ENCODE results near the gene SLC36A3. TPM values are rescaled to one million over a fixed set of nuclear protein-coding genes. Genes with fewer than 3 reads are reported as not detected.
A peak's percentile ranks its signal among the peaks of the same experiment; 100 is the strongest.
"Not testable (repeated sequence)": the region's sequence is repeated elsewhere in the genome, so short reads cannot be mapped to it uniquely, and the experiment has no call there.

The SLC36A3 gene
- total and polyA plus RNA-seq, 2 experiments from 2014 or later: not detected

DNA sequence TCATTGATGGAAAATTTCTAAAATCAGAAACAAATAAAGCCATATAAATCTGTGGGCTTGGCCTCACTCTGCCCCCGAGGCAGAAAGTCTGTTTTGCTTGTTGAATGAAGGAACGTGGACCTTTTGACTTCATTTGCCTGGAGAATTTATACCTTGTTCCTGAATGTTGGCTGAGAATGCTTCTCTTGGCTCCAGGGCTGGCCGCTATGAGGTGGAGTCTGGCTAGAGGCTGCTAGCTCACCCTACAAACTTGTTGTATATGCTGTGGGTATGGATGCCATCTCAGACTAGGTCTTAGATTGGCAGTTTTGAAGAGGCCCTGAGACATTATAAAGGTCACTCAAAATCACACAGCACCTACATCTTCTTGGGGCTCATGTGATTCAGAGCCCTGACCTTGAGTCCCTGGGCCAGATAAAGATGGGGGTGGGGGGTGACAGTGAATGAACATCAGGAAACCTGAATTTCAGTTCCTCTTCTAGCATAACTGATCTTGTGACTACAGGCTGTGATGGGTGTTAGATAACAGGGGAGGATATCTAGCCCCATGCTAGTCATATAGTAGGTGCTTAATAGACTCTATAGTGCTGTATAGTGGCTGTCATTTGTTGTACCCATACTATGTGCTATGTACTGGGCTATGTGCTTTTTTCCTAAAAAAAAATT lies 47.8 kb downstream of the SLC36A3 start:
- Histone ChIP-seq H3K27ac (no peak overlapping the region), H3K4me1 (ENCODE audit: low read depth) (peaks cover 10% of the 10 kb centered on the region), H3K36me3 (peaks cover 6% of the 10 kb centered on the region), H3K27me3 (no peaks in the 10 kb centered on the region), H3K4me3 (no peak overlapping the region), H3K9me3 (ENCODE audit: low read depth) (no peaks in the 10 kb centered on the region)
- TF ChIP-seq, protein P1, sequence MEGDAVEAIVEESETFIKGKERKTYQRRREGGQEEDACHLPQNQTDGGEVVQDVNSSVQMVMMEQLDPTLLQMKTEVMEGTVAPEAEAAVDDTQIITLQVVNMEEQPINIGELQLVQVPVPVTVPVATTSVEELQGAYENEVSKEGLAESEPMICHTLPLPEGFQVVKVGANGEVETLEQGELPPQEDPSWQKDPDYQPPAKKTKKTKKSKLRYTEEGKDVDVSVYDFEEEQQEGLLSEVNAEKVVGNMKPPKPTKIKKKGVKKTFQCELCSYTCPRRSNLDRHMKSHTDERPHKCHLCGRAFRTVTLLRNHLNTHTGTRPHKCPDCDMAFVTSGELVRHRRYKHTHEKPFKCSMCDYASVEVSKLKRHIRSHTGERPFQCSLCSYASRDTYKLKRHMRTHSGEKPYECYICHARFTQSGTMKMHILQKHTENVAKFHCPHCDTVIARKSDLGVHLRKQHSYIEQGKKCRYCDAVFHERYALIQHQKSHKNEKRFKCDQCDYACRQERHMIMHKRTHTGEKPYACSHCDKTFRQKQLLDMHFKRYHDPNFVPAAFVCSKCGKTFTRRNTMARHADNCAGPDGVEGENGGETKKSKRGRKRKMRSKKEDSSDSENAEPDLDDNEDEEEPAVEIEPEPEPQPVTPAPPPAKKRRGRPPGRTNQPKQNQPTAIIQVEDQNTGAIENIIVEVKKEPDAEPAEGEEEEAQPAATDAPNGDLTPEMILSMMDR (IDR thresholded peaks at IDR 0.05; ENCODE audit: low read depth, low read length): no peak
- no peak for DNase-seq (ENCODE audit: low read depth in 1 of 2, low spot score in 1 of 2)

DNA sequence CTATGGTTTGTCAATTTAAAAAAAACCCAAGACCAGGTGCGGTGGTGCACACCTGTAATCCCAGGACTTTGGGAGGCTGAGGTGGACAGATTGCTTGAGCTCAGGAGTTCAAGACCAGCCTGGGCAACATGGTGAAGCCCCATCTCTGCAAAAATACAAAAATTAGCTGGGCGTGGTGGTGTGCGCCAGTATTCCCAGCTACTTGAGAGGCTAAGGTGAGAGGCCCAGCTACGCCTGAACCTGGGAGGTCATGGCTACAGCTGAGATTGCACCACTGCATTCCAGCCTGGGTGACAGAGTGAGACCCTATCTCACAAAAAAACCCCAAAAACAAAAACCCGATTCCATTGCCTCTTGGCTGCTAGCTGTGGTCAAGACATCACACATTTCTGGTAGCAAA lies 48.6 kb downstream of the SLC36A3 start:
- not testable (repeated sequence) for DNase-seq (ENCODE audit: low read depth in 1 of 2, low spot score in 1 of 2); H3K4me3 ChIP-seq; H3K4me1 ChIP-seq (ENCODE audit: low read depth); H3K27me3 ChIP-seq; H3K36me3 ChIP-seq; H3K27ac ChIP-seq; H3K9me3 ChIP-seq (ENCODE audit: low read depth)

DNA sequence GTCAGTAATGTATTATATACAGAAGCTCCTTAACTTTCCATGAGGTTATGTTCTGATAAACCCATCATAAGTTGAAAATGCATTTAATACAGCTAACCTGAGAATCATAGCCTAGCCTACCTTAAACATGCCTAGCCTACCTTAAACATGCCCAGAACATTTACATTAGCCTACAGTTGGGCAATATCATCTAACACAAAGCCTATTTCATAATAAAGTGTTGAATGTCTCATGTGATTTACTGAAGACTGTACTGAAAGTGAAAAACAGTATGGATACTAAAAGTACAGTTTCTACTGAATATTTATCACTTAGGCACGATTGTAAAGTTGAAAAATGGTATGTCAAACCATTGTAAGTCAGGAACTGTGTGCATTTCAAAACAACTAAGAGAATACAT lies 49.0 kb downstream of the SLC36A3 start:
- no peaks in the 10 kb centered on the region for H3K36me3 ChIP-seq
- no peaks in the 10 kb centered on the region for H3K9me3 ChIP-seq (ENCODE audit: low read depth)
- H3K4me3 ChIP-seq: no peak overlapping the region
- H3K27ac ChIP-seq: no peak overlapping the region
- no peak for DNase-seq (ENCODE audit: low read depth in 1 of 2, low spot score in 1 of 2)
- TF ChIP-seq, protein P1 (IDR thresholded peaks at IDR 0.05; ENCODE audit: low read depth, low read length): no peak
- H3K27me3 ChIP-seq: no peaks in the 10 kb centered on the region
- H3K4me1 ChIP-seq (ENCODE audit: low read depth): peaks cover 10% of the 10 kb centered on the region

GRCh38 chr5:151253605-151253950 lies 50.0 kb downstream of the SLC36A3 start:
- Histone ChIP-seq H3K27ac (peak overlapping the region; percentile 82), H3K4me1 (ENCODE audit: low read depth) (peaks cover 10% of the 10 kb centered on the region), H3K9me3 (ENCODE audit: low read depth) (no peaks in the 10 kb centered on the region), H3K36me3 (no peaks in the 10 kb centered on the region), H3K4me3 (peak overlapping the region; percentile 50), H3K27me3 (no peaks in the 10 kb centered on the region)
- TF ChIP-seq, protein P1 (IDR thresholded peaks at IDR 0.05; ENCODE audit: low read depth, low read length): no peak
- DNase-seq (ENCODE audit: low read depth in 1 of 2, low spot score in 1 of 2): no peak

GRCh38 chr5:151252762-151253604 lies 50.6 kb downstream of the SLC36A3 start, which contains the start of gene GM2A:
GM2A (plus strand) TSS chr5:151253185; CDS start chr5:151253217, 32 bp downstream.
- no peaks in the 10 kb centered on the region for H3K27me3 ChIP-seq
- peak within 1 kb of the TSS; percentile 50 for H3K4me3 ChIP-seq
- H3K9me3 ChIP-seq (ENCODE audit: low read depth): no peaks in the 10 kb centered on the region
- H3K36me3 ChIP-seq: no peaks in the 10 kb centered on the region
- peak; percentile 100 for DNase-seq (ENCODE audit: low read depth in 1 of 2, low spot score in 1 of 2)
- TF ChIP-seq, protein P1 (IDR thresholded peaks at IDR 0.05; ENCODE audit: low read depth, low read length): no peak
- H3K27ac ChIP-seq: peak within 1 kb of the TSS; percentile 82
- H3K4me1 ChIP-seq (ENCODE audit: low read depth): peaks cover 10% of the 10 kb centered on the region

DNA sequence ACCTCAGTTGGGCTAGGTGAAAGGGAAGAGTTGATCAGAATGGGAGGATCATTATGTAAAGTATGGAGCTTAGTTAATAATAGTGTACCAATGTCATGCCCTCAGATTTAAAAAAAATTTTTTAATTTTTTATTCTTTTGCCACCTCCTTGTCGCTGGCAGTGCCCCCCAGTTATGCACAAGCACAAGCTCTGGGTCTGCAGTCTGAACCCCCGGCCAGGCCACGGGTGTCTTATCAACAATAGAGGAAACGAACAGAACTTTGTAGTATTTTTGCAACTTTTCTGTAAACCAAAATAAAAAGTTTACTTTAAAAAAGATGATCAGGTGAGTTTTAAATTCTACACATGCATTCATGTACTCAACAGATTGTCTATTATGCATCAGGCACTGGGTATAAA lies 51.9 kb downstream of the SLC36A3 start:
- Histone ChIP-seq H3K36me3 (no peaks in the 10 kb centered on the region), H3K27me3 (no peaks in the 10 kb centered on the region), H3K27ac (no peak overlapping the region), H3K4me3 (no peak overlapping the region), H3K4me1 (ENCODE audit: low read depth) (peaks cover 15% of the 10 kb centered on the region), H3K9me3 (ENCODE audit: low read depth) (no peaks in the 10 kb centered on the region)
- no peak for DNase-seq (ENCODE audit: low read depth in 1 of 2, low spot score in 1 of 2)
- TF ChIP-seq, protein P1 (IDR thresholded peaks at IDR 0.05; ENCODE audit: low read depth, low read length): no peak
